Measurements from ENCODE around the gene KRT3.

KRT3 gene

DNA sequence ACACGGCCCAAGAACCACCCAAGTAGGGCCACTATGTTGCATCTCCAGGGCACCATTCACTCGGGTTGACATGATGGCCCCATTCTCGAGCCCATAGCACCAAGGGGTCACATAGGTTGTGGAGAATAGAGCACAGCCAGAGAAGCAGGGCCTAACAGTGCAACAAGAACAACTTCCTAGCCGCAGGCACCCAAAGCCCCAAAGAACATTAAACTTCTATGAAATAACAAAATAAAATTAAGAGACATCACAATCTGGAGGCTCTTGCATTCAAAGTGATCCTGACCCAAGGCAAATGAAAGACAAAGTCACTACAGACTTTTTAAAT is 16.1 kb upstream of the KRT3 start:
- H3K4me3 ChIP-seq (ENCODE audit: low read depth, low read length), result no peak overlapping the region
- H3K27me3 ChIP-seq (ENCODE audit: insufficient read depth, low read length), result peaks cover 76% of the 10 kb centered on the region

GRCh38 chr12:52811191-52812072 is 15.5 kb upstream of the KRT3 start:
- Histone ChIP-seq H2AFZ (ENCODE audit: low read length, unreplicated experiment) (no peak overlapping the region), H3K4me3 (ENCODE audit: low read depth, low read length) (no peak overlapping the region), H3K27me3 (ENCODE audit: insufficient read depth, low read length) (peaks cover 79% of the 10 kb centered on the region), H3K27ac (ENCODE audit: low read depth, low read length) (no peak overlapping the region), H3K36me3 (ENCODE audit: insufficient read depth, low read length) (no peaks in the 10 kb centered on the region), H3K79me2 (ENCODE audit: control insufficient read depth, insufficient read depth, low read length, unreplicated experiment) (no peaks in the 10 kb centered on the region), H3K4me1 (ENCODE audit: control insufficient read depth, insufficient read depth, low read length, unreplicated experiment) (no peaks in the 10 kb centered on the region)

More for the DNA sequence above, 16.1 kb upstream of the KRT3 start:
- Histone ChIP-seq H3K36me3 (ENCODE audit: insufficient read depth, low read length) (no peaks in the 10 kb centered on the region), H3K27ac (ENCODE audit: low read depth, low read length) (no peak overlapping the region), H3K4me1 (ENCODE audit: control insufficient read depth, insufficient read depth, low read length, unreplicated experiment) (no peaks in the 10 kb centered on the region), H3K79me2 (ENCODE audit: control insufficient read depth, insufficient read depth, low read length, unreplicated experiment) (no peaks in the 10 kb centered on the region), H2AFZ (ENCODE audit: low read length, unreplicated experiment) (no peak overlapping the region)

DNA sequence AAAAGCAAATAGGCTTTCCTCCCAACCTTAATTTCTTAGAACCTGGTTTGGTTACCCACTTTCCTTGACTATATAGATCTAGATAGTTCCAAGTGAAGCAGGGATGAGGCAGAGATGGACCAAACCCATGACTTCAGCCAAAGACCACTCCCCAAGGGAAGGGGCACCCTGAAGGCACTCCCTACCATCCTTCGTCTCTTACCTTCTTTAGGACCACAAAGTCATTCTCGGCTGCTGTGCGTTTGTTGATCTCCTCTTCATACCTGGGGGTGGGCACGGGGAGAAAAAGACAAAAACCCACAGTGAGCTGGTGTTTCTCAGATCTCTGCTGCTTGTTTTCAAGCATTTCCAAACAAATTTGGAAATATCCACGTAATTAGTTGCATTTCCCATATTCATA is 14.6 kb upstream of the KRT3 start:
- Histone ChIP-seq H3K27me3 (ENCODE audit: insufficient read depth, low read length) (peaks cover 83% of the 10 kb centered on the region), H3K4me3 (ENCODE audit: low read depth, low read length) (no peak overlapping the region), H2AFZ (ENCODE audit: low read length, unreplicated experiment) (no peak overlapping the region)

DNA sequence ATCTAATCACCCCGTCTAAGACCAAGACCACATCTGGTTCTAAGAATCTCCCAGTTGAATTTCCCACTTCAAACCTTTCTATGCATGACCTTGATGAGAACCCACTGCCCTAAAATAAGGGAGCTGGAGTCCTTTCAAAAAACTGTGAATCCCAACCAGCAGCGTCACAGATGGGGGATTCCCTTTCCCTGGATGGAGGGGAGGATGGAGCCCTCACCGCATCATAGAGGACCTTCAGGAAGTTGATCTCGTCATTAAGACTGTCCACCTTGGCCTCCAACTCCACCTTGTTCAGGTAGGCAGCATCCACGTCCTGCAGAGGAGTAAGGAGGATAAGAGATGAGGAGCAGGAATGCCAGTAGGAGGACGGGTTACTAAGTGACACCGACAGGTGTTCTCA is 13.2 kb upstream of the KRT3 start:
- H3K27ac ChIP-seq (ENCODE audit: low read depth, low read length), result no peak overlapping the region
- H3K4me1 ChIP-seq (ENCODE audit: control insufficient read depth, insufficient read depth, low read length, unreplicated experiment), result no peaks in the 10 kb centered on the region
- no peak overlapping the region for H2AFZ ChIP-seq (ENCODE audit: low read length, unreplicated experiment)
- peaks cover 88% of the 10 kb centered on the region for H3K27me3 ChIP-seq (ENCODE audit: insufficient read depth, low read length)
- no peak overlapping the region for H3K4me3 ChIP-seq (ENCODE audit: low read depth, low read length)
- H3K79me2 ChIP-seq (ENCODE audit: control insufficient read depth, insufficient read depth, low read length, unreplicated experiment), result no peaks in the 10 kb centered on the region
- H3K36me3 ChIP-seq (ENCODE audit: insufficient read depth, low read length), result no peaks in the 10 kb centered on the region

More for the DNA sequence above, 14.6 kb upstream of the KRT3 start:
- Histone ChIP-seq H3K79me2 (ENCODE audit: control insufficient read depth, insufficient read depth, low read length, unreplicated experiment) (no peaks in the 10 kb centered on the region), H3K36me3 (ENCODE audit: insufficient read depth, low read length) (no peaks in the 10 kb centered on the region), H3K27ac (ENCODE audit: low read depth, low read length) (no peak overlapping the region), H3K4me1 (ENCODE audit: control insufficient read depth, insufficient read depth, low read length, unreplicated experiment) (no peaks in the 10 kb centered on the region)

DNA sequence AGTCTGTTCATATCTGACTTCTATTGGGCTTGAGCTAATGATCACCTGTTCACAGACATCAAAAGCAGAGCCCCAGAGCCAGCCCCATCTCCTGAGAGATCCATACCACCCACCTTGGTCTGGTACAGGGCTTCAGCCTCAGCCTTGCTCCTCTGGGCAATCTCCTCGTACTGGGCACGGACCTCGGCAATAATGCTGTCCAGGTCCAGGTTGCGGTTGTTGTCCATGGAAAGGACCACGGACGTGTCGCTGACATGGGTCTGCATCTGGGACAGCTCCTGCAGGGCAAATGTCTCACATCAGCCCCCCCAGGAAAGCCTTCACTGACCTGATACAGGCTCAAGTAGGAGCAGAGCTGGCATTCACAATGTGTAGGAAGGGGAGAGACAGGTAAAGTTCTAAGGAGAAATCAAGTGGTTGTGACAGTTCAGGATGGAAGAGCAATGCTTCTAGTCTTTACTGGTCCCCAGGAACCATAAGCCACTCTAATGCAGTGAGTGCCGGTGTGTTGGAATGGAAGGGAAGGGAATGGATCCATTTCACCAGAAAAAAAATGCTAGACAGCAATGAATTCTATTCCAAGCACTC is 12.8 kb upstream of the KRT3 start:
- Histone ChIP-seq H3K4me1 (ENCODE audit: control insufficient read depth, insufficient read depth, low read length, unreplicated experiment) (no peaks in the 10 kb centered on the region), H3K27me3 (ENCODE audit: insufficient read depth, low read length) (peaks cover 88% of the 10 kb centered on the region), H3K4me3 (ENCODE audit: low read depth, low read length) (no peak overlapping the region), H3K36me3 (ENCODE audit: insufficient read depth, low read length) (no peaks in the 10 kb centered on the region), H3K27ac (ENCODE audit: low read depth, low read length) (no peak overlapping the region), H3K79me2 (ENCODE audit: control insufficient read depth, insufficient read depth, low read length, unreplicated experiment) (no peaks in the 10 kb centered on the region), H2AFZ (ENCODE audit: low read length, unreplicated experiment) (no peak overlapping the region)

GRCh38 chr12:52807544-52808470 is 11.9 kb upstream of the KRT3 start:
- H3K27ac ChIP-seq (ENCODE audit: low read depth, low read length), result no peak overlapping the region
- no peaks in the 10 kb centered on the region for H3K4me1 ChIP-seq (ENCODE audit: control insufficient read depth, insufficient read depth, low read length, unreplicated experiment)
- H3K27me3 ChIP-seq (ENCODE audit: insufficient read depth, low read length), result peaks cover 88% of the 10 kb centered on the region
- H3K4me3 ChIP-seq (ENCODE audit: low read depth, low read length), result no peak overlapping the region
- no peak overlapping the region for H2AFZ ChIP-seq (ENCODE audit: low read length, unreplicated experiment)
- no peaks in the 10 kb centered on the region for H3K79me2 ChIP-seq (ENCODE audit: control insufficient read depth, insufficient read depth, low read length, unreplicated experiment)
- no peaks in the 10 kb centered on the region for H3K36me3 ChIP-seq (ENCODE audit: insufficient read depth, low read length)

DNA sequence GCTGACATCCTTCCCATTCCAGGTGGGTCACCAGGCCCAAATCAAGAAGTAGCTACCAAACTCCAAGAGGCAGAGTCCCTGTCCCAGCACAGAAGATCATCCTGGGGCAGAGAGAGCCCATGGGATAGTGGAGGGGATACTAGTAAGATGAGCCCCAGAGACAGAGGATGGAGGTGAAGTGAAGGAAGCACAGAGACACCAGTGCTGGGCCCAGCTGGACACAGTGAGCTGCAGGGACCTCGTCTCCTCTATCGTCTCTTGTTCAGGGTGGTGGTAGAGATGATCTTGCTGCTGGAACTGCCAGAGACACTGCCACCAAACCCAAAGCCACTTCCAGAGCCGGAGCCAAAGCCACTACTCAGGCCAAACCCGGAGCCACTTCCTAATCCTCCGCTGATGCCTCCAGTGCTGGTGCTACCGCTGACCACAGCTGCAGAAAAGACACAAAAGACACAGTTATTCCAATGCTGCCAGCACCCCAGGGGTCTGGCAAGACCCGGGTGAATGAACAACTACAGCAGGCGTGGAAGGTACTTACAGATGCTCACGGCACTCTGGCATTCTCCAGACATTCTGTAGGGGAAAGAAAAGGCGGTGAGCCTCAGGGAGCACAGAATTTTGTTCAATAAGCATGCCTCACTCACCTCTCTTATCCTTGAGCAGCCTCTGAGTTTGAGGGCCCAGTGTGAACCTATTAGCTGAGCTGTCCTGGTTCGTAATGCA is 11.1 kb upstream of the KRT3 start:
- Histone ChIP-seq H3K27me3 (ENCODE audit: insufficient read depth, low read length) (peaks cover 88% of the 10 kb centered on the region), H3K27ac (ENCODE audit: low read depth, low read length) (no peak overlapping the region), H3K36me3 (ENCODE audit: insufficient read depth, low read length) (no peaks in the 10 kb centered on the region), H3K4me1 (ENCODE audit: control insufficient read depth, insufficient read depth, low read length, unreplicated experiment) (no peaks in the 10 kb centered on the region), H3K79me2 (ENCODE audit: control insufficient read depth, insufficient read depth, low read length, unreplicated experiment) (no peaks in the 10 kb centered on the region), H3K4me3 (ENCODE audit: low read depth, low read length) (no peak overlapping the region), H2AFZ (ENCODE audit: low read length, unreplicated experiment) (no peak overlapping the region)

GRCh38 chr12:52806169-52806811 is 10.4 kb upstream of the KRT3 start:
- Histone ChIP-seq H3K79me2 (ENCODE audit: control insufficient read depth, insufficient read depth, low read length, unreplicated experiment) (no peaks in the 10 kb centered on the region), H3K36me3 (ENCODE audit: insufficient read depth, low read length) (no peaks in the 10 kb centered on the region), H3K4me1 (ENCODE audit: control insufficient read depth, insufficient read depth, low read length, unreplicated experiment) (no peaks in the 10 kb centered on the region), H3K27ac (ENCODE audit: low read depth, low read length) (no peak overlapping the region), H2AFZ (ENCODE audit: low read length, unreplicated experiment) (no peak overlapping the region), H3K27me3 (ENCODE audit: insufficient read depth, low read length) (peaks cover 84% of the 10 kb centered on the region), H3K4me3 (ENCODE audit: low read depth, low read length) (no peak overlapping the region)

GRCh38 chr12:52805739-52806138 is 9.8 kb upstream of the KRT3 start:
- Histone ChIP-seq H3K4me3 (ENCODE audit: low read depth, low read length) (no peak overlapping the region), H3K4me1 (ENCODE audit: control insufficient read depth, insufficient read depth, low read length, unreplicated experiment) (no peaks in the 10 kb centered on the region), H3K27me3 (ENCODE audit: insufficient read depth, low read length) (peaks cover 78% of the 10 kb centered on the region), H3K79me2 (ENCODE audit: control insufficient read depth, insufficient read depth, low read length, unreplicated experiment) (no peaks in the 10 kb centered on the region), H3K36me3 (ENCODE audit: insufficient read depth, low read length) (no peaks in the 10 kb centered on the region), H2AFZ (ENCODE audit: low read length, unreplicated experiment) (no peak overlapping the region), H3K27ac (ENCODE audit: low read depth, low read length) (no peak overlapping the region)

DNA sequence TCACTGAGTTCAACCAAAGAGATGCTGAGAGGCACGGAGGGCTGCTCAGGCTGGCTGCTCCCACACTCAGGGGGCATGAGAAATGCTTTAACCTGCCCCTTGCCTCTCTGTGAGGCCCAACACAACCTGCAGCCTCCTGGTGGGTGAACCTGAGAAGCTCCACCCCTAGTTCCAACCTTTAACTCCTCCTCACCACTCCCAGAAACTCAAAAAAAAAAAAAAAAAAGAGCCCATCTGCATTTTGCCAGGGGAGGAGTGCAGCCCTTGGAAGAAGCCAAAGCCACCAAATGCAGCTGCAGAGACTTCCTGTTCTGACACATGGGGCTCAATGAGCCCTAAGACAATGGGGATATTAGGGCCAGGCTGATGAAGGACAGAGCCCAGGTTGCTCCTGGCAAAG is 9.1 kb upstream of the KRT3 start:
- no peaks in the 10 kb centered on the region for H3K4me1 ChIP-seq (ENCODE audit: control insufficient read depth, insufficient read depth, low read length, unreplicated experiment)
- H3K4me3 ChIP-seq (ENCODE audit: low read depth, low read length), result no peak overlapping the region
- H2AFZ ChIP-seq (ENCODE audit: low read length, unreplicated experiment), result no peak overlapping the region
- peaks cover 78% of the 10 kb centered on the region for H3K27me3 ChIP-seq (ENCODE audit: insufficient read depth, low read length)
- no peaks in the 10 kb centered on the region for H3K79me2 ChIP-seq (ENCODE audit: control insufficient read depth, insufficient read depth, low read length, unreplicated experiment)
- no peak overlapping the region for H3K27ac ChIP-seq (ENCODE audit: low read depth, low read length)
- no peaks in the 10 kb centered on the region for H3K36me3 ChIP-seq (ENCODE audit: insufficient read depth, low read length)
